Pons (tissue), 1 donor: Measurements from ENCODE around the gene YWHAQ.

Source experiments
- DNase-seq: peaks from one replicate; pipeline ENCODE4 v3.0.0-alpha.2; 2016; ENCODE audit warnings: low spot score

YWHAQ gene

GRCh38 chr2:9630736-9631552 lies at the start of gene YWHAQ:
TSS of gene YWHAQ (minus strand) at chr2:9630997. CDS start at chr2:9630452, 545 bp downstream.
- DNase-seq = peak; percentile 99

- no peak for DNase-seq
Observed at GRCh38 chr2:9680082-9680481, 49.3 kb upstream of the YWHAQ start.

- DNase-seq = no peak
Observed at GRCh38 chr2:9679218-9679617, 48.4 kb upstream of the YWHAQ start.

DNA sequence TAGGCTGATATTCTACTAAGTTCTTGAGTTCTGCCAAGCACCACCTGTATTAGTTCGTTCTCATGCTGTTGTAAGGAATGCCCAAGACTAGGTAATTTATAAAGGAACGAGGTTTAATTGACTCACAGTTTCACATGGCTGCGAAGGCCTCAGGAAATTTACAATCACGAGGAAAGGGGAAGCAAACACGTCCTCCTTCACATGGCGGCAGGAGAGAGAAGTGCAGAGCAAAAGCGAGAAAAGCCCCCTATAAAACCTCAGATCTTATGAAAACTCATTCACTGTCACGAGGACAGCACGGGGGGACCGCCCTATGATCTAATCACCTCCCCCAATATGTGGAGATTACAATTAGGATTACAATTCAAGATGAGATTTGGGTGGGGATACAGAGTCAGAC lies 47.7 kb upstream of the YWHAQ start:
- DNase-seq = no peak

DNA sequence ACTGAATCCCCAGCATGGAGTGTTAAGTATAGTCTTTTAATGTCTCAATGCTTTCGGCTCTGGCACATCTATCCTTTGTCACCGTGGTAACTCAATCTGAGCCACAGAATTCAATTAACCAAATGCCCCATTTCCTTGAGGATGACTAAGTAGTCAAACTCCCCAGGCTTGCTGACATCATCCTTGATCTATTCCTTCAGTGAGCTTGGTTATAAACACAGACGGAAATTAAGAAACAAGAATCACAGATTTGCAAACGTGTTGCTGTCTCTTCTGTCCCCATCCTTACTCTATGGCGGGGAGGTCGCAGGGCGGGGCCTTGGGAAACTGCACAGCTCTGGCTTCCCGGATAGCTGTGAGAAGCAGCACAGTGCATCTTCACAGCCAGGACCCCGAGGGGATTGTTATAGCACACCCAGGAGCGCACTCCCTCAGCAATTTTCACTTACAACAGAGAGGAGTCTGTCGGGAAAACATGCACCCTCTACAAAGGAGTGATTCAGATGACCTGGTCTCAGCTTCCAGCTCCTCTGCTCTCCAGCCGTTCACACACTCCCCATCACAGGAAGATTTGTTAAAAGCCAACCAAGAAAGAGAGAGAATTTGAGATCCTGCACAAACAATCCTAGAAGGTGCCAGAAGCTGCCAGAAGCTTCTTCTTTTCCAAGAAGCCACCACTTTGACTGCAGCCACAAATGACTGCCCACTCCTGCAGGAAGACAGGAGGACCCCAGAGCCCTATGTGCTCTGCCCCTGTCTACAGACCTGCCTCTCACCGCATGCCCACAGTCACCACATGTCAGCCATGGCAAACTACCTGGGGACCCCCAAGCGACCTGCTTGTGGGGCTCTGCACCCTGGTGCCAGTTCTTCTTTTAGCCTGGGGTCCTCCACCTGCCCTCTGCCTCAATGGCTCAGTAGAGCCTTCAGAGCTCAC lies 44.9 kb upstream of the YWHAQ start:
- peak; percentile 59 for DNase-seq

- DNase-seq = no peak
Observed at GRCh38 chr2:9674891-9675414, 44.2 kb upstream of the YWHAQ start.

GRCh38 chr2:9673914-9674481 lies 43.2 kb upstream of the YWHAQ start:
- no peak for DNase-seq

- DNase-seq = peak; percentile 46
Observed at GRCh38 chr2:9668687-9669345, 38.0 kb upstream of the YWHAQ start.

GRCh38 chr2:9667826-9668225 lies 37.0 kb upstream of the YWHAQ start:
- no peak for DNase-seq

DNA sequence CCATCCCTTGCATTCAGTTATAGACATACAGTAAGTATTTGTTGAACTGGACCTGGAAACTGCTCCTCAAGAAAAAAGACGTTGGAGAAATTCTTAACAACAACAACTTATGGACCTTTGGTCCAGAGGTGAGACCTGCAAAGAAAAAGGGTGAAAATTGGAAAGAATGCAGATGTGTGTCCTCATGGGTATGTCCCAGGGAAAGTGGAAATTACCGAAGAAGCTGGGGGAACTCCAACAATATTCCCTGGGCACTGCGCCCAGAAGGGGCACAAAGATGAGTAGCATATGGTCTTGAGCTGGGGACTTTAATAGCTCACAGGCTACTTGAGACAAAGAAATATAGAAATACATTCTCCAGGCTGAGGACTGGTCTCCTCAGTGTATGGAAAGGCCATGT lies 35.5 kb upstream of the YWHAQ start:
- DNase-seq = no peak

DNA sequence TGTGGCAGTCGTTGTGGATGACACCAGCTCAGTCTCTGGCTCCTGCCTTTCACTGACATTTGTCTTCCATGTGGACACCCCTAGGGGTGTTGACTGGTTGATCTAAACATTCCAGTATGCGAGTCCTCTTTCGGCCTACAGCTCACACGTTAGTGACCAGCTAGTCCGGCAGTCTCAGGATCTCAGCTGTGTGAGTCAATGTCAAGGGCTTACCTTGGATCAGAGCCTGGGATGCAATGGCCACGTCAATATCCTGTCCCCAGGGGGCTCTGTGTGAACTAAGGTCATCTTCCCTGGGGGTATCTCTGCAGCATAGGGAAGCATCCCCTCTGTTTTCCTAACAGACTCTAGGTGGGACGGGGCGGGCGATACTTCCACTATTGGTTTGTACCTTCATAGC lies 35.1 kb upstream of the YWHAQ start:
- DNase-seq = no peak

DNA sequence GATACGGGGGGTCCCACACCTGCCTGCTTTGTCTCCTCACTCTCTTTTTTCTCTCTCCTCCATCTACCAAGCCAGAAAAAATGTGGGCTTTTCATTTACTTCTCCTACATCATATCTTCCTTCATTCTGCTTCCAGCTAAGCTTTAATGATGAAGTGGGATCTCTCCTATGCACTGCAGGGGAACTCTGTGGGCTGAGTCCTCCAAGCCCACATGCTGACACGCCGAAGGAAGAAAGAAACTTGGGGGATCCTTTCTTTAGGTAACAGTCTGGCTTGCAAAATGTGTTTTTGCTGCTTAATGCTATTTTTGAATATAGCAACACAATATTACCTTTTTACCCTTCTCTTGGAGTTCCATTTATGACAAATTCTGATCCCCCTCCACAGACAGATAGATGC lies 33.6 kb upstream of the YWHAQ start:
- no peak for DNase-seq

DNA sequence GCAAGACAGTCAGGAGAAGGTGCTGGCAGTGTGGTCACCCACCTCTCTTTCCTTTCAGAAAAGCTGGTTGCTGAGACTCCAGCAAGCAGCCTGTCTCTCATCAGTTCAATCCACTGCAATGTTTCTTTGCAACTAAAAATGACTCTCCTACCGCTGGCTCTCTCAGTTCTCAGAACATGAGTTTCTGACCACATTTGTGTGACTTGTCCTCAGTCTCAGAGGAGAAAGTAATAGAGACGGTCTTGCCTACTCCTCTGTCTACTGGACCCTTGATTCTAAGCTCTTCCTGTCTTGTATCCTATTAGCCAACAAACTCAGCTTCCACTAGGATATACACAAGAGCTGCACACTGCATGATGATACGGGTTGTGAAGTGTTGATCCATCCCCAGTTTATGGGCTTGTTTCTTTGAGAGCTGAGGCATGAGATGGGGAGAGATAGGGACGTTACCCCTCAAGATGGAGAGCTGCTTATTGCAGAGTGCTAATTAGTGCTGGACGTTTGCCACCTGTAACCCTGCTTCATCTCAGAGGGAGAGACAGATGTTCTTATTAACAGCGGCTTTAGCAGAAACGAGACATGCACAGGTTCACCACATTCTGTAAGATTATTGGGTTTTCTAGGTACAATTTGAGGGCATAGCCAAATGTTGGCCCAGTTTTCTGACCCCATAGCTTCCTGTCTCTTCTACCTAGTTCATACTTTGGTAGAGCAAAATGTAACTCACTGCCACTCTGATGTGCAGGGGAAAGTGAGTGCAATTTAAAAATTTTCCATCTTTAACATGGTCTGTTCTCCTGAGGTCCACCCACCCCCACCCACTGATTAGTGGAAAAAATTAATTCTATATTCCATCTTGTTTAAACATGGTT lies 32.4 kb upstream of the YWHAQ start:
- no peak for DNase-seq

DNA sequence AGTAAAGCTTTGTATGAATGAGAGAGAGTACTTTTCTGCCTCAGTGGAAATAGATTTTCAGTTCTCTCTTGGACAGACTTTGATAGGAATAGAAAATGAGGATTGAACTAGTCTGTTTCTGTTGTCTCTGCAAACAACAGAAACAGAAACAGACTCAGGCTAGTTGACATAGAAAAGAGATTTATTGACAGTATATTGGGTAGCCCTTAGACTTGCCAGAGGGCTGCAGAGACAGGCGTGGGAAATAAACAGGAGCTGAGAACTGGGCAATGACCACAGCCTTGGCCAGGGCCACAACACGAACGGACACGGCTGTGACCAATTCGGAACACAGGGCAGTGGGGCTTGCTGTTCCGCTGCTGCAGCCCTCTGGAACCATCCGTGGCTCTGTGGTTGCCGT lies 30.5 kb upstream of the YWHAQ start:
- no peak for DNase-seq

DNA sequence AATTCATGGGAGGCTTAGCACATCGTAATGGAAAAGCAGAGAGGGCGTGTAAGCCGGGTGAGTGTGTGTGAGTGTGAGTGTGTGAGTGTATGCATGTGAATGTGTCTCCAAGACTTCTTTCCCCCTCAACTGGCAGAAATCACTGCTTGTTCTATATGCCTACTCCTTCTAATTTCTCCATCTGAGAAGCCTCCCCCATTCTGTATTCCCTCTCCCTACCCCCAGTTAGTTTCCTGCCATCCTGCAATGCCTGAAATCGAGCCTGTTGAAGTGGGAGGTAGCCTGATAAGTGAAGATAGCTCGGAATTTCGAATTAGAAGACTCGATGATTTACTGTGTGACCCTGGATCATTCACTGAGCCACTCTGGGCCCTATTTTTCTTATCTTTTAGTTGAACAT lies 30.0 kb upstream of the YWHAQ start:
- DNase-seq = no peak

- no peak for DNase-seq
Observed at GRCh38 chr2:9660154-9660553, 29.4 kb upstream of the YWHAQ start.

DNA sequence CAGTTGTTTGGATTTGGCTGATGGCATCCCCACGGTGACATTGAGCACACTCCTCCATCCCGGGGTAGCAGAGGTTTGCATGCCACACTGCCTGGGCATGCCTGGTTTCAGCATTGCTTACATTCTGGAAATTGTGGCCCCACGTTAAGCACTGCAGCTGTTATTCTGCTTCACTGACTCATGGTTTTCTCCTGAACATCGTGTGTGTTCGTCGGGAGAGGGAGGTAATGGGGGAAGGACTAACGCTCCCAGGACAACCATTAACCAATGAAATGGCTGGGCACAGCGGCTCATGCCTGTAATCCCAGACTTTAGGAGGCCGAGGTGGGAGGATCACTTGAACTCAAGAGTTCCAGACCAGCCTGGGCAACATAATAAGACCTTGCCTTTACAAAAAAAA lies 28.2 kb upstream of the YWHAQ start:
- no peak for DNase-seq

- no peak for DNase-seq
Observed at GRCh38 chr2:9657731-9658130, 26.9 kb upstream of the YWHAQ start.

DNA sequence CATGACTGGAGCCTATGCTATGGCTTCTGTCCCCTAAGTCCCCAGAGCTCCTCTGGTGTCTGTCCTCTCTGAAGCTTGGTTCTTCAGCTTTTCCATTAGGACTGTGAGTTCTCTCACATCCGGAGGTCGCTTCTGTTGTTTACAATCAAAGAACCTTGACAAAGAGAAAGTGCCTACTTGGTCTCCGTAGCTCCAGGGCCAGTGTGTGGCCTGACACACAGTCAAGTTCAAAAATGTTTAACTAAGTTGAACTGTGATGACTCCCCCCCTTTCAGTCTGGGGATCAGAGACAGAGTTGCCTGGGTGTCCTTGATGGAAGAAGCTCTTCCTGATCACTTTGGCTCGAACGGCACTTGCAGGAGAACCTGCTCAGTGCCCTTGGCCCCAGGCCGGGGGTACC lies 26.3 kb upstream of the YWHAQ start:
- DNase-seq = no peak

GRCh38 chr2:9656270-9656766 lies 25.5 kb upstream of the YWHAQ start:
- DNase-seq = no peak
